DND-41 (cell line): ENCODE results near the gene ZNF554.

Experiments
- CTCF ChIP-seq: IDR thresholded peaks from 2 replicates; pipeline ENCODE4 v1.5.1; 2012; ENCODE audit warnings: borderline replicate concordance, low read length, moderate library complexity, mild to moderate bottlenecking; ENCODE audit not compliant: poor library complexity, severe bottlenecking; ENCODE audit errors: extremely low read depth
- EZH2 ChIP-seq: IDR thresholded peaks from 3 replicates; pipeline ENCODE4 v1.6.1; 2012; ENCODE audit warnings: borderline replicate concordance, low read depth, mild to moderate bottlenecking, moderate library complexity, low read length, inconsistent platforms; ENCODE audit not compliant: severe bottlenecking

GRCh38 chr19:2808129-2808941 is 11.3 kb upstream of the ZNF554 start:
- TF ChIP-seq CTCF (no peak), EZH2 (no peak)
